Keratinocyte (primary cell): ENCODE measurements around the gene XBP1.

ENCODE experiments used
- EZH2 ChIP-seq: IDR thresholded peaks from one replicate; pipeline ENCODE4 v1.6.1; 2012; ENCODE audit warnings: inconsistent platforms, mild to moderate bottlenecking, low read length, moderate library complexity
- TF ChIP-seq, protein P1 (sequence below), 3 experiments: IDR thresholded peaks in 1 of 3; conservative IDR thresholded peaks in 1 of 3; optimal IDR thresholded peaks in 1 of 3; 2 replicates in 2 of 3; 3 replicates in 1 of 3; pipeline versions ENCODE3 to v1.5.1; 2011; ENCODE audit warnings: low read length in 3 of 3, mild to moderate bottlenecking in 3 of 3, moderate library complexity in 2 of 3, control low read depth in 1 of 3, inconsistent platforms in 1 of 3; ENCODE audit not compliant: insufficient read depth in 2 of 3; ENCODE audit errors: extremely low read depth in 1 of 3

DNA sequence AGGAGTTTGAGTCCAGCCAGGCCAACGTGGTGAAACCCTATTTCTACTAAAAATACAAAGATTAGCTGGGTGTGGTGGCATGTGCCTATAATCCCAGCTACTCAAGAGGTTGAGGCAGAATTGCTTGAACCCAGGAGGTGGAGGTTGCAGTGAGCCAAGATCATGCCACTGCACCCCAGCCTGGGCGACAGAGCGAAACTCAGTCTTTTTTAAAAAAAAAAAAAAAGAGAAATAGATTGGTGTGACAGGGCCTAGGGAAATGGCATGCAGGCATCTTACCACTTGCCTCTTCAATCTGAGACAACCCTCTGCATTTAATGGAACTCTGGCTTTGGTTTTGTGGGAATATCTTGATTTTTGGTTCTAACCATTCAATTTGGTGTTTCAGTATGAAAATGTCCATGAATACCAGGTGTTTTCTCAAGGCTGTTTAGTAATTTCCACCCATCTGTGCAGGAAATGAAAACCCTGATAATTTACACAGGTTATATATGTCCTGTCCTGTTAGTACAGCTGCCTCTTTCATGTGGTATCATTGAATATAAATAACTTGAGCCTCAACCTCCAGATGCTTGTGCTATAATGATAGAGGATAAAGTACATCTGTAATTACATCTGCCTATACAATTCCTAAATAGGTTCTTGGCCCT is 8.4 kb downstream of the XBP1 start:
- TF ChIP-seq, protein P1, sequence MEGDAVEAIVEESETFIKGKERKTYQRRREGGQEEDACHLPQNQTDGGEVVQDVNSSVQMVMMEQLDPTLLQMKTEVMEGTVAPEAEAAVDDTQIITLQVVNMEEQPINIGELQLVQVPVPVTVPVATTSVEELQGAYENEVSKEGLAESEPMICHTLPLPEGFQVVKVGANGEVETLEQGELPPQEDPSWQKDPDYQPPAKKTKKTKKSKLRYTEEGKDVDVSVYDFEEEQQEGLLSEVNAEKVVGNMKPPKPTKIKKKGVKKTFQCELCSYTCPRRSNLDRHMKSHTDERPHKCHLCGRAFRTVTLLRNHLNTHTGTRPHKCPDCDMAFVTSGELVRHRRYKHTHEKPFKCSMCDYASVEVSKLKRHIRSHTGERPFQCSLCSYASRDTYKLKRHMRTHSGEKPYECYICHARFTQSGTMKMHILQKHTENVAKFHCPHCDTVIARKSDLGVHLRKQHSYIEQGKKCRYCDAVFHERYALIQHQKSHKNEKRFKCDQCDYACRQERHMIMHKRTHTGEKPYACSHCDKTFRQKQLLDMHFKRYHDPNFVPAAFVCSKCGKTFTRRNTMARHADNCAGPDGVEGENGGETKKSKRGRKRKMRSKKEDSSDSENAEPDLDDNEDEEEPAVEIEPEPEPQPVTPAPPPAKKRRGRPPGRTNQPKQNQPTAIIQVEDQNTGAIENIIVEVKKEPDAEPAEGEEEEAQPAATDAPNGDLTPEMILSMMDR (optimal IDR thresholded peaks at IDR 0.05 in 1 of 3, IDR thresholded peaks at IDR 0.05 in 1 of 3, conservative IDR thresholded peaks at IDR 0.05 in 1 of 3; ENCODE audit: extremely low read depth in 1 of 3, insufficient read depth in 2 of 3, low read length in 3 of 3), result no peak
- no peak for TF ChIP-seq EZH2
